NCI-H1092 (cell line): Measurements from ENCODE around the gene NCOR2.

Experiments
- DNase-seq: peaks from one replicate; lab custom pipeline; 2025; lab: John Stamatoyannopoulos, UW

NCOR2 gene

GRCh38 chr12:124525927-124526692 is 41.3 kb downstream of the NCOR2 start:
- no peak for DNase-seq

GRCh38 chr12:124525455-124525854 is 42.0 kb downstream of the NCOR2 start:
- DNase-seq: no peak

GRCh38 chr12:124524231-124524925 is 43.0 kb downstream of the NCOR2 start:
- no peak for DNase-seq

GRCh38 chr12:124523071-124523470 is 44.3 kb downstream of the NCOR2 start:
- DNase-seq: peak; percentile 28

- no peak for DNase-seq
Measured at GRCh38 chr12:124520907-124521306, 46.5 kb downstream of the NCOR2 start.

- DNase-seq: peak; percentile 35
Measured at GRCh38 chr12:124520265-124520701, 47.1 kb downstream of the NCOR2 start.

- no peak for DNase-seq
Measured at GRCh38 chr12:124519746-124520145, 47.7 kb downstream of the NCOR2 start.

- peak; percentile 93 for DNase-seq
Measured at GRCh38 chr12:124518051-124518932, 49.1 kb downstream of the NCOR2 start.
